CD14-positive monocyte (primary cell): Measurements from ENCODE around the gene CCL27. TPM values are rescaled to one million over a fixed set of nuclear protein-coding genes. Genes with fewer than 3 reads are reported as not detected.
A peak's percentile ranks its signal among the peaks of the same experiment; 100 is the strongest.

ENCODE experiments used
- DNase-seq, 3 donors: peaks; one replicate each; pipeline ENCODE4 v3.0.0-alpha.2; 2011 to 2022
- H2AFZ ChIP-seq: 2 replicates; pipeline ENCODE4 v1.6.0; 2012; ENCODE audit warnings: mild to moderate bottlenecking, low read depth, low read length, inconsistent platforms; ENCODE audit not compliant: insufficient read depth, poor library complexity, severe bottlenecking
- H3K27ac ChIP-seq, 2 donors: 1 replicate in 1 of 2; 2 replicates in 1 of 2; pipeline ENCODE4 v1.5.1; 2012 to 2013; ENCODE audit warnings: low read length in 2 of 2, control low read depth in 1 of 2, inconsistent platforms in 1 of 2, low read depth in 1 of 2, mild to moderate bottlenecking in 1 of 2
- H3K27me3 ChIP-seq, 2 donors: one replicate each; pipeline versions ENCODE4 v1.6.0 to v1.6.1; 2011 to 2013; ENCODE audit warnings: low read length in 2 of 2; ENCODE audit not compliant: control insufficient read depth in 2 of 2, insufficient read depth in 2 of 2
- H3K36me3 ChIP-seq, 2 donors: replicated peaks in 1 of 2; 1 replicate in 1 of 2; 2 replicates in 1 of 2; pipeline versions ENCODE4 v1.5.1 to v1.6.1; 2012 to 2013; ENCODE audit warnings: low read length in 2 of 2, control low read depth in 1 of 2, inconsistent platforms in 1 of 2, mild to moderate bottlenecking in 1 of 2; ENCODE audit not compliant: insufficient read depth in 2 of 2, control insufficient read depth in 1 of 2
- H3K4me1 ChIP-seq, 2 donors: 1 replicate in 1 of 2; 2 replicates in 1 of 2; pipeline versions ENCODE4 v1.5.1 to v1.6.1; 2012 to 2013; ENCODE audit warnings: low read length in 2 of 2, control low read depth in 1 of 2, inconsistent platforms in 1 of 2, mild to moderate bottlenecking in 1 of 2, moderate library complexity in 1 of 2; ENCODE audit not compliant: insufficient read depth in 2 of 2, control insufficient read depth in 1 of 2
- H3K4me2 ChIP-seq: replicated peaks from 2 replicates; pipeline ENCODE3; 2012; ENCODE audit warnings: low read length, moderate library complexity, mild to moderate bottlenecking; ENCODE audit not compliant: poor library complexity, severe bottlenecking; ENCODE audit errors: extremely low read depth
- H3K4me3 ChIP-seq, 3 experiments: fragments of 200-600 bp in 1 of 3; sonication (generic) in 1 of 3; replicated peaks in 1 of 3; 1 replicate in 2 of 3; 2 replicates in 1 of 3; pipeline ENCODE4 v1.5.1; 2011 to 2013; ENCODE audit warnings: low read length in 3 of 3, mild to moderate bottlenecking in 3 of 3, control low read depth in 2 of 3, low read depth in 2 of 3, inconsistent platforms in 1 of 3, moderate library complexity in 1 of 3
- H3K79me2 ChIP-seq: 2 replicates; pipeline ENCODE4 v1.6.0; 2012; ENCODE audit warnings: mild to moderate bottlenecking, control low read depth, inconsistent platforms, low read length, moderate library complexity; ENCODE audit not compliant: insufficient read depth
- H3K9ac ChIP-seq: 2 replicates; pipeline ENCODE4 v1.6.0; 2017; ENCODE audit warnings: low read length, mild to moderate bottlenecking; ENCODE audit not compliant: insufficient read depth, poor library complexity, severe bottlenecking
- H3K9me3 ChIP-seq, 2 donors: replicated peaks in 1 of 2; 1 replicate in 1 of 2; 2 replicates in 1 of 2; pipeline versions ENCODE4 v1.5.1 to v1.6.1; 2012 to 2013; ENCODE audit warnings: low read length in 2 of 2, control low read depth in 1 of 2; ENCODE audit not compliant: control insufficient read depth in 1 of 2, insufficient read depth in 1 of 2
- H4K20me1 ChIP-seq: 2 replicates; pipeline ENCODE4 v1.6.0; 2012; ENCODE audit warnings: mild to moderate bottlenecking, low read length, control low read depth, moderate library complexity; ENCODE audit not compliant: insufficient read depth
- H3K27ac Mint-ChIP-seq, 7 donors: one replicate each; pipeline ENCODE4 v1.8.0; 2020; ENCODE audit warnings: mild to moderate bottlenecking in 7 of 7, mixed read lengths in 7 of 7, moderate library complexity in 6 of 7, inconsistent platforms in 2 of 7
- H3K27me3 Mint-ChIP-seq, 3 donors: one replicate each; pipeline ENCODE4 v1.8.0; 2021 to 2022; ENCODE audit warnings: low read depth in 3 of 3, mild to moderate bottlenecking in 3 of 3, mixed read lengths in 3 of 3, moderate library complexity in 3 of 3, inconsistent platforms in 1 of 3
- H3K36me3 Mint-ChIP-seq, 2 donors: one replicate each; pipeline ENCODE4 v1.8.0; 2020; ENCODE audit warnings: mixed read lengths in 2 of 2, inconsistent platforms in 1 of 2, mild to moderate bottlenecking in 1 of 2
- H3K4me1 Mint-ChIP-seq: one replicate; pipeline ENCODE4 v1.8.0; 2020; ENCODE audit warnings: mild to moderate bottlenecking, mixed read lengths
- H3K4me3 Mint-ChIP-seq, 2 donors: one replicate each; pipeline ENCODE4 v1.8.0; 2020; ENCODE audit warnings: mild to moderate bottlenecking in 2 of 2, mixed read lengths in 2 of 2, moderate library complexity in 1 of 2
- H3K9me3 Mint-ChIP-seq, 7 donors: one replicate each; pipeline ENCODE4 v1.8.0; 2020 to 2022; ENCODE audit warnings: mixed read lengths in 7 of 7, mild to moderate bottlenecking in 6 of 7, moderate library complexity in 6 of 7, inconsistent platforms in 2 of 7
- WGBS: methylation state at CpG from one replicate; pipeline ENCODE4 v1.1.5; 2013; ENCODE audit warnings: missing lambda C conversion rate; ENCODE audit not compliant: insufficient coverage; 5-methylcytosine and 5-hydroxymethylcytosine counted together
- intact Hi-C, 2 donors: fragments of 100-400 bp; cut with micrococcal nuclease; formaldehyde crosslinking; loops; one replicate each; pipeline versions ENCODE4 v1.15.0 to v1.15.1; 2023
- polyA plus RNA-seq, 3 donors: library from polyadenylated mRNA; depleted of rRNA in 1 of 3; unstranded in 2 of 3; stranded (reverse) in 1 of 3; fragments of 300-500 nt in 2 of 3; fragments of >200 nt in 1 of 3; fragmentation: Illumina TruSeq in 2 of 3; gene quantifications; 1 replicate in 2 of 3; 2 replicates in 1 of 3; pipeline ENCODE4 v1.2.3, GENCODE V29; 2012 to 2021
- TF ChIP-seq, protein P1 (sequence below): fragments of 200-600 bp; IDR thresholded peaks from one replicate; pipeline ENCODE4 v1.8.0; 2022; ENCODE audit warnings: antibody characterized with exemption, mild to moderate bottlenecking

The CCL27 gene
- polyA plus RNA-seq, 3 donors, result not detected

DNA sequence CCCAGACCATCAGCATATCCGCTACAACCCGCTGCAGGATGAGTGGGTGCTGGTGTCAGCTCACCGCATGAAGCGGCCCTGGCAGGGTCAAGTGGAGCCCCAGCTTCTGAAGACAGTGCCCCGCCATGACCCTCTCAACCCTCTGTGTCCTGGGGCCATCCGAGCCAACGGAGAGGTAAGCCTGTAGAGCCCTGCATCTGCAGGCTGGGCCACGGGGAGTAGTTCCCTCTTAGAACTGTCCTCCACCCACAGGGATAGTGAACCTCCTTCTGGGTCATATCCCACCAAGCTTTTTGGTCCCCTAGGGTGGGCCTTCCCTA is 15.4 kb downstream of the CCL27 start:
- DNase-seq, result peak in 1 of 3 donors; percentile 11
- Histone ChIP-seq H3K9ac (peak overlapping the region; percentile 77), H3K79me2 (peaks cover 4% of the 10 kb centered on the region), H3K4me2 (peak overlapping the region; percentile 95), H3K9me3 (no peaks in the 10 kb centered on the region), H3K27ac (peak overlapping the region; percentile 75 to 83), H2AFZ (peak overlapping the region; percentile 91), H3K36me3 (peaks cover 18 to 30% of the 10 kb centered on the region in 2 donors), H3K4me1 (peaks cover 21 to 30% of the 10 kb centered on the region in 2 donors), H4K20me1 (peaks cover 14% of the 10 kb centered on the region), H3K4me3 (peak overlapping the region; percentile 83 to 90 (median 85)), H3K27me3 (no peaks in the 10 kb centered on the region)
- H3K4me1 Mint-ChIP-seq, result peaks cover 33% of the 10 kb centered on the region
- TF ChIP-seq, protein P1, sequence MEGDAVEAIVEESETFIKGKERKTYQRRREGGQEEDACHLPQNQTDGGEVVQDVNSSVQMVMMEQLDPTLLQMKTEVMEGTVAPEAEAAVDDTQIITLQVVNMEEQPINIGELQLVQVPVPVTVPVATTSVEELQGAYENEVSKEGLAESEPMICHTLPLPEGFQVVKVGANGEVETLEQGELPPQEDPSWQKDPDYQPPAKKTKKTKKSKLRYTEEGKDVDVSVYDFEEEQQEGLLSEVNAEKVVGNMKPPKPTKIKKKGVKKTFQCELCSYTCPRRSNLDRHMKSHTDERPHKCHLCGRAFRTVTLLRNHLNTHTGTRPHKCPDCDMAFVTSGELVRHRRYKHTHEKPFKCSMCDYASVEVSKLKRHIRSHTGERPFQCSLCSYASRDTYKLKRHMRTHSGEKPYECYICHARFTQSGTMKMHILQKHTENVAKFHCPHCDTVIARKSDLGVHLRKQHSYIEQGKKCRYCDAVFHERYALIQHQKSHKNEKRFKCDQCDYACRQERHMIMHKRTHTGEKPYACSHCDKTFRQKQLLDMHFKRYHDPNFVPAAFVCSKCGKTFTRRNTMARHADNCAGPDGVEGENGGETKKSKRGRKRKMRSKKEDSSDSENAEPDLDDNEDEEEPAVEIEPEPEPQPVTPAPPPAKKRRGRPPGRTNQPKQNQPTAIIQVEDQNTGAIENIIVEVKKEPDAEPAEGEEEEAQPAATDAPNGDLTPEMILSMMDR, result no peak
- H3K9me3 Mint-ChIP-seq, result peaks cover 0 to 2% (median 0%) of the 10 kb centered on the region in 7 donors
- no peaks in the 10 kb centered on the region for H3K27me3 Mint-ChIP-seq
- peak overlapping the region; percentile 78 to 93 (median 87) for H3K27ac Mint-ChIP-seq
- intact Hi-C loops, result no loop called here
- WGBS, result 0% methylated on average over 8 of the region's 8 CpGs
- H3K4me3 Mint-ChIP-seq, result peak overlapping the region; percentile 90 to 92
- H3K36me3 Mint-ChIP-seq, result peaks cover 34 to 40% of the 10 kb centered on the region in 2 donors

DNA sequence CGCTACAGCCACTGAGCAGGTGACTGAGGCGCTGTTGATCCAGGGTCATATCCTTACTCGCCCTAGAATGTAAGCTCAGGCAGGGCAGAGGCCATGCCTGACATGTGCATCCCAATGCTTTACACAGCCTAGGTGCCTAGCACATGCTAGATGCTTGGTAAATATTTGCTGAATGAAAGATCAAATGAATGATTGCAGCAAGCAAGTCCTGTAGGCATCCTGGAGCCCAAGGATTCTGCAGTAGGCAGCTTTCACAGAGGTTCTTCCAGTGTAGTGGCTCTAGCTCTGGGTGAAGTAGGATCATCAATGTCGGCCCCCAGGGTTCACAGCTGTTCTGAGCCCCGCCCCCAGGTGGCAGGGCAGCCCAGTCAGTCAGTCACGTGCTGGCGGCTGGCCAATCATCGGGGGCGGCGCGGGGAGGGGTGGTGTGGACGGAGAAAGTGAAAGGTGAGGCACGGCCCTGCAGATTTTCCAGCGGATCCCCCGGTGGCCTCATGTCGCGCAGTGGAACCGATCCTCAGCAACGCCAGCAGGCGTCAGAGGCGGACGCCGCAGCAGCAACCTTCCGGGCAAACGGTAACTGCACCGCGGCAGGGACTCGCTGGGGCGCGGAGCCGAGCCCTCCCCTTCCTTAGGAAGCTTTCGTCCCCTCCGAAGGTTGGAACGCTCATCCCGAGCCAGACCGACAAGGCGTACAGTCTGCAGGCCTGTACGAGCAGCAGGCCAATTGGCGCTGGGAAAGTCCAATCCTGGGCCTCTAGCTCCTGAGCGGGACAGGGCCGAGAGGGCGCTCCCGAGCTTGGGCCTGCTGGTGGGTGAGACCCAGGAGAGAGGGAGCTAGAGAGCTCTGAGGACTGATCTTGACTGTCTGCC is 16.0 kb downstream of the CCL27 start, which contains the start of gene GALT:
TSS of gene GALT (plus strand) at position 465 of the 873 bp plus-strand sequence. CDS start at position 495, 30 bp downstream.
- peaks cover 0 to 2% (median 0%) of the 10 kb centered on the region in 7 donors for H3K9me3 Mint-ChIP-seq
- Histone ChIP-seq H3K4me2 (peak within 1 kb of the TSS; percentile 95), H3K4me3 (peak within 1 kb of the TSS; percentile 83 to 90 (median 85)), H3K9me3 (no peaks in the 10 kb centered on the region), H3K27me3 (no peaks in the 10 kb centered on the region), H2AFZ (peak within 1 kb of the TSS; percentile 91), H3K4me1 (peaks cover 21 to 26% of the 10 kb centered on the region in 2 donors), H4K20me1 (peaks cover 14% of the 10 kb centered on the region), H3K9ac (peak within 1 kb of the TSS; percentile 77), H3K36me3 (peaks cover 18 to 30% of the 10 kb centered on the region in 2 donors), H3K27ac (peak within 1 kb of the TSS; percentile 75 to 83), H3K79me2 (peaks cover 4% of the 10 kb centered on the region)
- WGBS, result 1% methylated on average over 41 of the region's 43 CpGs
- H3K36me3 Mint-ChIP-seq, result peaks cover 34 to 36% of the 10 kb centered on the region in 2 donors
- H3K4me1 Mint-ChIP-seq, result peaks cover 31% of the 10 kb centered on the region
- DNase-seq, result peak; percentile 84 to 89 (median 86)
- no peaks in the 10 kb centered on the region for H3K27me3 Mint-ChIP-seq
- TF ChIP-seq, protein P1, result peak; percentile 34
- H3K4me3 Mint-ChIP-seq, result peak within 1 kb of the TSS; percentile 90 to 92
- peak within 1 kb of the TSS; percentile 78 to 93 (median 87) for H3K27ac Mint-ChIP-seq
- intact Hi-C loops, result no loop called here
